Cardiac muscle cell (in vitro differentiated cells and primary cell): ENCODE data around the gene GRAP2. TPM values are rescaled to one million over a fixed set of nuclear protein-coding genes. Genes with fewer than 3 reads are reported as not detected.

Source experiments
- DNase-seq, 2 donors: peaks; one replicate each; pipeline versions ENCODE4 v3.0.0 to v3.0.0-alpha.2; 2010 to 2017; ENCODE audit warnings: low read depth in 1 of 2, low spot score in 1 of 2
- H3K27ac ChIP-seq: fragments of 200-600 bp; sonication (generic); 2 replicates; pipeline ENCODE4 v1.5.1; 2016
- H3K27me3 ChIP-seq: fragments of 200-600 bp; sonication (generic); 2 replicates; pipeline ENCODE4 v1.6.0; 2016; ENCODE audit warnings: control low read depth
- H3K36me3 ChIP-seq: fragments of 200-600 bp; sonication (generic); 2 replicates; pipeline ENCODE4 v1.5.1; 2016; ENCODE audit warnings: control low read depth
- H3K4me1 ChIP-seq: fragments of 200-600 bp; sonication (generic); 2 replicates; pipeline ENCODE4 v1.8.1; 2017; ENCODE audit warnings: low read depth, mild to moderate bottlenecking, mixed run types
- H3K4me3 ChIP-seq: fragments of 200-600 bp; sonication (generic); 2 replicates; pipeline ENCODE4 v1.5.1; 2016; ENCODE audit warnings: mild to moderate bottlenecking
- H3K9me3 ChIP-seq: fragments of 200-600 bp; sonication (generic); 2 replicates; pipeline ENCODE4 v1.5.1; 2017; ENCODE audit warnings: low read depth, mild to moderate bottlenecking, control low read depth
- CTCF ChIP-seq: IDR thresholded peaks from 2 replicates; pipeline ENCODE4 v1.5.1; 2012; ENCODE audit warnings: low read depth, mild to moderate bottlenecking, low read length
- polyA plus RNA-seq: library from polyadenylated mRNA; unstranded; fragments of >200 nt; fragmentation: Nextera tagmentation; extraction: Ambion mirVana; gene quantifications from 2 replicates; pipeline ENCODE4 v1.2.1, GENCODE V29; 2016
- total RNA-seq: library from RNA; depleted of rRNA; stranded (reverse); fragments of >200 nt; gene quantifications from 2 replicates; pipeline ENCODE4 v1.2.3, GENCODE V29; 2016

GRAP2 gene
- total and polyA plus RNA-seq, 2 experiments from 2014 or later = 0.09 TPM; not detected in 1

GRCh38 chr22:39933741-39934140 lies 32.9 kb downstream of the GRAP2 start:
- no peaks in the 10 kb centered on the region for H3K36me3 ChIP-seq
- no peak overlapping the region for H3K4me3 ChIP-seq
- DNase-seq = no peak
- H3K27me3 ChIP-seq = no peaks in the 10 kb centered on the region
- no peaks in the 10 kb centered on the region for H3K9me3 ChIP-seq
- no peak for TF ChIP-seq CTCF
- no peak overlapping the region for H3K27ac ChIP-seq
- no peaks in the 10 kb centered on the region for H3K4me1 ChIP-seq

- TF ChIP-seq CTCF = no peak
- Histone ChIP-seq H3K36me3 (no peaks in the 10 kb centered on the region), H3K27ac (no peak overlapping the region), H3K9me3 (no peaks in the 10 kb centered on the region), H3K4me1 (no peaks in the 10 kb centered on the region), H3K4me3 (no peak overlapping the region), H3K27me3 (no peaks in the 10 kb centered on the region)
- DNase-seq = no peak
Observed at GRCh38 chr22:39935116-39935515, 34.2 kb downstream of the GRAP2 start.

GRCh38 chr22:39935612-39936011 lies 34.7 kb downstream of the GRAP2 start:
- no peaks in the 10 kb centered on the region for H3K4me1 ChIP-seq
- no peak for DNase-seq
- H3K9me3 ChIP-seq = no peaks in the 10 kb centered on the region
- TF ChIP-seq CTCF = no peak
- no peak overlapping the region for H3K27ac ChIP-seq
- no peaks in the 10 kb centered on the region for H3K27me3 ChIP-seq
- H3K36me3 ChIP-seq = no peaks in the 10 kb centered on the region
- no peak overlapping the region for H3K4me3 ChIP-seq

GRCh38 chr22:39936523-39937145 lies 35.8 kb downstream of the GRAP2 start:
- H3K27me3 ChIP-seq = no peaks in the 10 kb centered on the region
- H3K36me3 ChIP-seq = no peaks in the 10 kb centered on the region
- H3K4me3 ChIP-seq = no peak overlapping the region
- H3K4me1 ChIP-seq = no peaks in the 10 kb centered on the region
- H3K27ac ChIP-seq = no peak overlapping the region
- no peak for TF ChIP-seq CTCF
- DNase-seq = no peak
- H3K9me3 ChIP-seq = no peaks in the 10 kb centered on the region

GRCh38 chr22:39937906-39938305 lies 37.0 kb downstream of the GRAP2 start:
- Histone ChIP-seq H3K4me1 (no peaks in the 10 kb centered on the region), H3K36me3 (no peaks in the 10 kb centered on the region), H3K27me3 (no peaks in the 10 kb centered on the region), H3K9me3 (no peaks in the 10 kb centered on the region), H3K4me3 (no peak overlapping the region), H3K27ac (no peak overlapping the region)
- TF ChIP-seq CTCF = no peak
- no peak for DNase-seq
